GM23248 (cell line): ENCODE results near the gene CORO7.

ENCODE experiments used
- EZH2 ChIP-seq: fragments of 200-600 bp; sonication (generic); IDR thresholded peaks from 2 replicates; pipeline ENCODE4 v1.6.1; 2018; ENCODE audit warnings: antibody characterized with exemption, mild to moderate bottlenecking; ENCODE audit not compliant: insufficient read depth, poor library complexity, severe bottlenecking
- EZH2phosphoT487 ChIP-seq: fragments of 200-600 bp; sonication (generic); IDR thresholded peaks from 2 replicates; pipeline ENCODE4 v1.6.1; 2018; ENCODE audit warnings: antibody characterized with exemption, moderate library complexity, mild to moderate bottlenecking, low read depth; ENCODE audit not compliant: insufficient read depth

DNA sequence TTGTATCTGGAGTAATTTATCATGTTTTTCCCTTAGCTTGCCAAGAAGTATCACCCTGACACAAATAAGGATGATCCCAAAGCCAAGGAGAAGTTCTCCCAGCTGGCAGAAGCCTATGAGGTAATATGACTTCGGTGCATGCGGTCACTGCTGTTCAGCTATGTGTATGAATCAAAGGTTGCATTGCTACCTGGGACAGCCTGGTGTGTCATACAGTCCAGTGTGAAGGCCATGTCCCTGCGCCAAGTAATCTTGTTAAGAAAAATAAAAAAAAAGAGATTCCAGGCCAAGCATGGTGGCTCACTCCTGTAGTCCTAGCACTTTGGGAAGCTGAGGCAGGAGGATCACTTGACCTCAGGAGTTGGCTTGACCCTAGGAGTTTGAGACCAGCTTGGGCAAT, 21.0 kb upstream of the CORO7 start:
- TF ChIP-seq EZH2 = no peak
- no peak for TF ChIP-seq EZH2phosphoT487
